CD4-positive, alpha-beta memory T cell (primary cell): ENCODE results near the gene NKAPD1. TPM values are rescaled to one million over a fixed set of nuclear protein-coding genes. Genes with fewer than 3 reads are reported as not detected.
"Not testable (repeated sequence)": the region's sequence is repeated elsewhere in the genome, so short reads cannot be mapped to it uniquely, and the experiment has no call there.

Experiments used
- CTCF ChIA-PET: fragments of 350-600 bp; sonication (Branson Sonifier 250); formaldehyde crosslinking; loops from one replicate; lab custom pipeline; 2021; ENCODE audit warnings: inconsistent platforms; ENCODE audit not compliant: partially characterized antibody; lab: Charles Lee
- POLR2A ChIA-PET: fragments of 350-600 bp; sonication (Branson Sonifier 250); formaldehyde crosslinking; loops from one replicate; lab custom pipeline; 2021; ENCODE audit not compliant: partially characterized antibody; lab: Charles Lee
- DNase-seq, 5 donors: peaks; one replicate each; pipeline versions ENCODE4 v3.0.0 to v3.0.0-alpha.2; 2020 to 2022; ENCODE audit warnings: mixed read lengths in 1 of 5
- H3K27ac ChIP-seq: one replicate; pipeline ENCODE4 v1.7.0; 2013; ENCODE audit warnings: low read depth, low read length
- H3K27me3 ChIP-seq: 2 replicates; pipeline ENCODE4 v1.7.0; 2013; ENCODE audit warnings: mild to moderate bottlenecking, low read length, moderate library complexity; ENCODE audit not compliant: insufficient read depth
- H3K36me3 ChIP-seq: 2 replicates; pipeline ENCODE4 v1.7.0; 2013; ENCODE audit warnings: mild to moderate bottlenecking, low read length, moderate library complexity; ENCODE audit not compliant: insufficient read depth
- H3K4me1 ChIP-seq: 2 replicates; pipeline ENCODE4 v1.7.0; 2013; ENCODE audit warnings: mild to moderate bottlenecking, low read length, moderate library complexity; ENCODE audit not compliant: insufficient read depth
- H3K4me3 ChIP-seq, 2 donors: one replicate each; pipeline ENCODE4 v1.7.0; 2013; ENCODE audit warnings: low read length in 2 of 2, mild to moderate bottlenecking in 1 of 2
- H3K9me3 ChIP-seq, 2 donors: one replicate each; pipeline ENCODE4 v1.7.0; 2013; ENCODE audit warnings: low read length in 2 of 2, control low read depth in 1 of 2; ENCODE audit not compliant: control insufficient read depth in 1 of 2
- H3K27ac Mint-ChIP-seq, 7 donors: one replicate each; pipeline ENCODE4 v1.8.0; 2020 to 2021; ENCODE audit warnings: mixed read lengths in 7 of 7, mild to moderate bottlenecking in 6 of 7, inconsistent platforms in 3 of 7, moderate library complexity in 3 of 7
- H3K27me3 Mint-ChIP-seq, 2 donors: one replicate each; pipeline ENCODE4 v1.8.0; 2020 to 2021; ENCODE audit warnings: mixed read lengths in 2 of 2
- H3K36me3 Mint-ChIP-seq, 2 donors: one replicate each; pipeline ENCODE4 v1.8.0; 2020 to 2021; ENCODE audit warnings: mixed read lengths in 2 of 2, inconsistent platforms in 1 of 2, mild to moderate bottlenecking in 1 of 2
- H3K4me1 Mint-ChIP-seq, 4 donors: one replicate each; pipeline ENCODE4 v1.8.0; 2020 to 2021; ENCODE audit warnings: mixed read lengths in 4 of 4, mild to moderate bottlenecking in 1 of 4
- H3K4me3 Mint-ChIP-seq, 8 donors: one replicate each; pipeline ENCODE4 v1.8.0; 2020 to 2021; ENCODE audit warnings: mixed read lengths in 8 of 8, mild to moderate bottlenecking in 7 of 8, moderate library complexity in 6 of 8, inconsistent platforms in 3 of 8
- H3K9me3 Mint-ChIP-seq, 8 donors: one replicate each; pipeline ENCODE4 v1.8.0; 2020 to 2021; ENCODE audit warnings: mixed read lengths in 8 of 8, mild to moderate bottlenecking in 5 of 8, inconsistent platforms in 3 of 8, moderate library complexity in 1 of 8
- intact Hi-C: fragments of 100-400 bp; cut with micrococcal nuclease; formaldehyde crosslinking; loops from one replicate; pipeline ENCODE4 v1.15.1; 2023
- polyA plus RNA-seq, 2 donors: library from polyadenylated mRNA; unstranded; fragments of 300-500 nt; fragmentation: Illumina TruSeq; gene quantifications; one replicate each; pipeline ENCODE4 v1.2.3, GENCODE V29; 2021
- total RNA-seq, 2 experiments: library from RNA; stranded (reverse); gene quantifications; one replicate each; pipeline ENCODE4 v1.2.3, GENCODE V29; 2021

Gene NKAPD1
- total and polyA plus RNA-seq, 4 experiments from 2014 or later, result 7.7 to 21.2 (median 17.5) TPM

DNA sequence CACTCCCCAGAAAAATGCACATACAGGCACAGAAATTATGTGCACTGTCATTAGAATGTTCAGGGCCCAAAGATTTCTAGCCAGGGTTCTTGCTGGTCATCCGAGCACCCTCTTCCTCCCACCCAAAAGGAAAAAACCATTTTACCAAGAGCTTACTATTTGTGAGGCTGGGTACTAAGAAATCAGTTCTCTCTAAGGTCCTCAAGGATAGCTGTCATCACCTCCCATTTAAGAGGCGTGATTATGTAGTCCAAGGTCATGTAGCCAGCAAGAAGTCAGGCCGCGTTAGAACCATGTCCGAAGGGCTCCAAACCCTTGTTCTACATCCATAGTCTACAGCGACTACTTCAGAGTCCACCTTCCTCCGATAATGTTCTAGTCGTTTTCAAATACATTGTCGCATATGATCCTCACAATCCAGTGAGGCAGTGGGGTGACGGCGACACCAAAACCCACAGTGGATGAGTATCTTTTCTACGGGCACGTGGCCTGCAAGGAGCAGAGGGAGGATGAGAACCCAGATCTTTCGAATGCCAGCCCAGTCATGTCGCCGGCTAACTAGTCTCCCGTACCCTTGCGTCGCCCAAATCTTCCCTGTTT lies 11.8 kb downstream of the NKAPD1 start:
- peak in 1 of 5 donors; percentile 56 for DNase-seq
- peak overlapping the region; percentile 79 for H3K27ac ChIP-seq
- Mint-ChIP-seq H3K4me1 (peaks cover 38 to 57% (median 46%) of the 10 kb centered on the region in 4 donors), H3K36me3 (peaks cover 38 to 77% of the 10 kb centered on the region in 2 donors), H3K9me3 (peaks cover 0 to 4% (median 0%) of the 10 kb centered on the region in 8 donors), H3K4me3 (peak overlapping the region; percentile 93 to 100 (median 99)), H3K27ac (peak overlapping the region; percentile 91 to 100 (median 99)), H3K27me3 (no peaks in the 10 kb centered on the region)
- H3K27me3 ChIP-seq, result no peaks in the 10 kb centered on the region
- no peaks in the 10 kb centered on the region for H3K9me3 ChIP-seq
- peaks cover 40% of the 10 kb centered on the region for H3K36me3 ChIP-seq
- peaks cover 39% of the 10 kb centered on the region for H3K4me1 ChIP-seq
- peak overlapping the region; percentile 97 to 100 for H3K4me3 ChIP-seq
- ChIA-PET POLR2A (interaction anchor here (0.6 to 2.4 kb wide), 11 partner anchors 11 to 215 kb away, joined by 3 to 18 read pairs (median 5); partner anchors contain the start of genes ALG9, CFAP68, FDXACB1 and NKAPD1), CTCF (interaction anchor here (1.0 to 2.8 kb wide), 4 partner anchors 27 to 194 kb away, joined by 5 to 10 read pairs (median 6); no protein-coding TSS in a partner anchor)
- intact Hi-C loops, result loop anchor here (1.0 to 2.0 kb wide), 8 partner anchors 12 to 1229 kb away; partner anchors contain the start of genes ALG9, CFAP68, DLAT and FDXACB1

DNA sequence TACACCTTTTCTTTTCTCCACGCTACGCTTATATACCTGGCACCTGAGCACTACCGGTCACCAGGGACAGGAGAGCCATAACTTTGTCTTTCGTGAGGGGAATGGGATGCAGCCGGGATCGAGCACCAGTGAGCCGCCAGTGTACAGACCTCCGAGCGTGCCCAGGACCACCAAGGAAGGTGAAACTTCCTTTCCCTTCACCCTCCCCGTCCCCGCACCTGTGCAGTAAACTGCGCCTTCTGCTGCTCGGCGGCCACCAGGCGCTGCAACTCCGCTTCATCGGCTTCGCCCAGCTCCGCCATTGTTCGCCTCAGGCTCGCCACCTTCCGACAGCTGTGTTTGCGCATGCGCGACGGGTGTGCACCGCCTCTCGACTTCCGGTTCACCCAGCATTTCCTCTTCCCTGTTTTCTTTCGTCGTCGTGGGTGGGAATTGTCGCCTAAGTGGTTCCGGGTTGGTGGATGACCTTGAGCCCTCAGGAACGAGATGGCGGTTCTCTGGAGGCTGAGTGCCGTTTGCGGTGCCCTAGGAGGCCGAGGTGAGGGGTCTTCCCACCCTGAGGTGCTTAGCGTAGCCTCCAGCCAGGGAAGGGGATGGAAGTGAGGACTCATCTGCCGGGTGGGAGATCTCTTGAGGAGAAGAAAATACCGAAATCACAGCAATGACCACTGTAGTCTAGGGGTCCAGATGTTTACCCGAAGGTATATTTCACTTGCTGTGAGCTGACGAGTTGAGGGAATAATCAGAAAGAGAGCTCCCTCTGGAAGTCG lies 12.5 kb downstream of the NKAPD1 start, which contains the start of the genes SDHD and TIMM8B:
Gene SDHD (plus strand): TSS at position 452 of the 770 bp plus-strand sequence. CDS start 35 bp downstream, at position 487.
Gene TIMM8B (minus strand): TSS at position 335 of the 770 bp plus-strand sequence. CDS start 33 bp downstream, at position 302.
- peak within 1 kb of the TSS; percentile 91 to 100 (median 99) for H3K27ac Mint-ChIP-seq
- CTCF ChIA-PET, result interaction anchor here (1.0 to 2.8 kb wide), 5 partner anchors 27 to 194 kb away, joined by 4 to 10 read pairs (median 5); no protein-coding TSS in a partner anchor
- Histone ChIP-seq H3K27ac (peak within 1 kb of the TSS; percentile 79), H3K36me3 (peaks cover 44% of the 10 kb centered on the region), H3K4me3 (peak within 1 kb of the TSS; percentile 97 to 100), H3K27me3 (no peaks in the 10 kb centered on the region), H3K4me1 (peaks cover 39% of the 10 kb centered on the region), H3K9me3 (no peaks in the 10 kb centered on the region)
- intact Hi-C loops, result loop anchor here (1.0 to 2.0 kb wide), 8 partner anchors 12 to 1228 kb away; partner anchors contain the start of genes ALG9, CFAP68, DLAT and FDXACB1
- H3K4me3 Mint-ChIP-seq, result peak within 1 kb of the TSS; percentile 93 to 100 (median 99)
- DNase-seq, result peak; percentile 96 to 98 (median 97)
- peaks cover 41 to 62% (median 49%) of the 10 kb centered on the region in 4 donors for H3K4me1 Mint-ChIP-seq
- no peaks in the 10 kb centered on the region for H3K27me3 Mint-ChIP-seq
- H3K9me3 Mint-ChIP-seq, result peaks cover 0 to 4% (median 0%) of the 10 kb centered on the region in 8 donors
- peaks cover 42 to 83% of the 10 kb centered on the region in 2 donors for H3K36me3 Mint-ChIP-seq
- POLR2A ChIA-PET, result interaction anchor here (0.6 to 2.4 kb wide), 11 partner anchors 9 to 216 kb away, joined by 3 to 18 read pairs (median 5); partner anchors contain the start of genes ALG9, CFAP68, FDXACB1 and NKAPD1

- Mint-ChIP-seq H3K4me3 (peak overlapping the region; percentile 93 to 100 (median 99)), H3K36me3 (peaks cover 46 to 86% of the 10 kb centered on the region in 2 donors), H3K4me1 (peaks cover 40 to 62% (median 49%) of the 10 kb centered on the region in 4 donors), H3K27me3 (no peaks in the 10 kb centered on the region), H3K9me3 (peaks cover 0 to 4% (median 0%) of the 10 kb centered on the region in 8 donors), H3K27ac (peak overlapping the region; percentile 91 to 100 (median 99))
- H3K36me3 ChIP-seq, result peaks cover 42% of the 10 kb centered on the region
- H3K9me3 ChIP-seq, result no peaks in the 10 kb centered on the region
- peaks cover 39% of the 10 kb centered on the region for H3K4me1 ChIP-seq
- CTCF ChIA-PET, result interaction anchor here (1.0 to 2.8 kb wide), 5 partner anchors 26 to 193 kb away, joined by 4 to 10 read pairs (median 5); no protein-coding TSS in a partner anchor
- intact Hi-C loops, result loop anchor here (2.0 kb wide), 3 partner anchors 160 to 1228 kb away; partner anchors contain the start of genes ALG9 and TTC12
- no peaks in the 10 kb centered on the region for H3K27me3 ChIP-seq
- peak overlapping the region; percentile 79 for H3K27ac ChIP-seq
- no peak for DNase-seq
- POLR2A ChIA-PET, result interaction anchor here (1.0 to 2.4 kb wide), 10 partner anchors 8 to 216 kb away, joined by 3 to 18 read pairs (median 5); partner anchors contain the start of genes ALG9, CFAP68, FDXACB1 and NKAPD1
- H3K4me3 ChIP-seq, result peak overlapping the region; percentile 97 to 100
Measured at GRCh38 chr11:112087212-112087611, 13.1 kb downstream of the NKAPD1 start.

- POLR2A ChIA-PET, result interaction anchor here (1.5 kb wide), 1 partner anchor 8 kb away, joined by 5 read pairs; the partner anchor contains the start of genes SDHD and TIMM8B
- H3K36me3 Mint-ChIP-seq, result peaks cover 45 to 56% of the 10 kb centered on the region in 2 donors
- H3K36me3 ChIP-seq, result peaks cover 23% of the 10 kb centered on the region
- H3K27ac ChIP-seq, H3K9me3 Mint-ChIP-seq, H3K27me3 ChIP-seq, H3K4me3 Mint-ChIP-seq, DNase-seq, H3K9me3 ChIP-seq, H3K27me3 Mint-ChIP-seq, intact Hi-C loops, H3K4me1 ChIP-seq, H3K4me3 ChIP-seq, H3K27ac Mint-ChIP-seq: not testable (repeated sequence)
- CTCF ChIA-PET, result interaction anchor here (1.3 to 1.6 kb wide), 2 partner anchors 19 to 319 kb away, joined by 3 to 4 read pairs; no protein-coding TSS in a partner anchor
- peaks cover 4 to 12% (median 6%) of the 10 kb centered on the region in 4 donors for H3K4me1 Mint-ChIP-seq
Measured at GRCh38 chr11:112095302-112095701, 21.2 kb downstream of the NKAPD1 start.

GRCh38 chr11:112096194-112096593 lies 22.1 kb downstream of the NKAPD1 start:
- Histone ChIP-seq H3K27ac (no peak overlapping the region), H3K4me3 (no peak overlapping the region), H3K27me3 (no peaks in the 10 kb centered on the region), H3K36me3 (peaks cover 16% of the 10 kb centered on the region), H3K4me1 (no peaks in the 10 kb centered on the region), H3K9me3 (no peaks in the 10 kb centered on the region)
- peaks cover 41 to 50% of the 10 kb centered on the region in 2 donors for H3K36me3 Mint-ChIP-seq
- CTCF ChIA-PET, result interaction anchor here (4.5 kb wide), 1 partner anchor 17 kb away, joined by 31 read pairs; no protein-coding TSS in a partner anchor
- H3K9me3 Mint-ChIP-seq, result no peaks in the 10 kb centered on the region
- H3K27ac Mint-ChIP-seq, result no peak overlapping the region
- no peak for DNase-seq
- POLR2A ChIA-PET, result interaction anchor here (1.5 kb wide), 1 partner anchor 9 kb away, joined by 5 read pairs; the partner anchor contains the start of genes SDHD and TIMM8B
- no peak overlapping the region for H3K4me3 Mint-ChIP-seq
- intact Hi-C loops, result no loop called here
- H3K4me1 Mint-ChIP-seq, result peaks cover 3 to 7% (median 5%) of the 10 kb centered on the region in 4 donors
- H3K27me3 Mint-ChIP-seq, result no peaks in the 10 kb centered on the region

DNA sequence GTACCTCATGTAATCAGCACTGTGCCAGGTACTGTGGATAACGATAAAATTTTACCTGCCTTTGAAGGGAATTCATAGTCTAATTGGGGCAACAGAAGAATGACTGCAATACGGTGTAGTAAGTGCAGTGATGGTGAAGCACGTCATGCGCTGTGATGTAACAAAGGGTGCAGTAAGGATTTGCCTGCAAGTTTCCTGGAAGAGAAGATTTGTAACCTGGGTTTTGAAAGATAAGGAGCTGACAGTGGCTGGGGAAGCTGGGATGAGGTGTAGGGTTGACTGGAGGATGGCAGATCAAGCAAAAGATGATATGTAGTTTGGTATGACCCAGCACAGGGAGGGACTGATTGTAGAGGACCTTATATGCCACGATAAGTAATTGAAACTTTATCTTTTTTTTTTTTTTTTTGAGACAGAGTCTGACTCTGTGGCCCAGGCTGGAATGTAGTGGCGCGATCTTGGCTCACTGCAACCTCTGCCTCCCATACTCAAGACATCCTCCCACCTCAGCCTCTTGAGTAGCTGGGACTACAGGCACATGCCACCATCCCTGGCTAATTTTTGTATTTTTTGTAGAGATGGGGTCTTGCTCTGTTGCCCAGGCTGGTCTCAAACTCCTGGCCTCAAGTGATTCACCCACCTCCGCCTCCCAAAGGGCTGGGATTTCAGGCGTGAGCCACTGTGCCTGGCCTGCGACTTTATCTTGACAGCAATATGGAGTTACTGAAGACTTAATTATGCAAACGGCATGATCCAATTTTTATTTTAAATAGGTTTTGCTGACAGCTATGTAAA lies 23.8 kb downstream of the NKAPD1 start:
- peaks cover 0 to 4% (median 2%) of the 10 kb centered on the region in 4 donors for H3K4me1 Mint-ChIP-seq
- no peak overlapping the region for H3K4me3 Mint-ChIP-seq
- no peaks in the 10 kb centered on the region for H3K27me3 ChIP-seq
- peaks cover 25 to 35% of the 10 kb centered on the region in 2 donors for H3K36me3 Mint-ChIP-seq
- ChIA-PET POLR2A (interaction anchor here (1.5 kb wide), 1 partner anchor 11 kb away, joined by 3 read pairs; the partner anchor contains the start of genes SDHD and TIMM8B), CTCF (interaction anchor here (4.5 kb wide), 1 partner anchor 15 kb away, joined by 31 read pairs; no protein-coding TSS in a partner anchor)
- H3K9me3 Mint-ChIP-seq, result no peaks in the 10 kb centered on the region
- H3K27ac ChIP-seq, result no peak overlapping the region
- DNase-seq, result no peak
- H3K27me3 Mint-ChIP-seq, result no peaks in the 10 kb centered on the region
- H3K36me3 ChIP-seq, result peaks cover 6% of the 10 kb centered on the region
- H3K27ac Mint-ChIP-seq, result no peak overlapping the region
- no peak overlapping the region for H3K4me3 ChIP-seq
- H3K4me1 ChIP-seq, result no peaks in the 10 kb centered on the region
- H3K9me3 ChIP-seq, result no peaks in the 10 kb centered on the region
- intact Hi-C loops, result no loop called here
